LNCAP (cell line): ENCODE data around the gene TP63.

Source experiments
- CTCF ChIP-seq: fragments of 450-650 bp; IDR thresholded peaks from 2 replicates; pipeline ENCODE4 v1.5.1; 2017; ENCODE audit warnings: mild to moderate bottlenecking

TP63 gene

GRCh38 chr3:189830401-189830800 is 199.2 kb downstream of the TP63 start:
- TF ChIP-seq CTCF: no peak

GRCh38 chr3:189833266-189833665 is 202.1 kb downstream of the TP63 start:
- no peak for TF ChIP-seq CTCF

- TF ChIP-seq CTCF: no peak
Observed at GRCh38 chr3:189833996-189834395, 202.8 kb downstream of the TP63 start.

GRCh38 chr3:189834462-189834861 is 203.3 kb downstream of the TP63 start:
- no peak for TF ChIP-seq CTCF

GRCh38 chr3:189836795-189837194 is 205.6 kb downstream of the TP63 start:
- no peak for TF ChIP-seq CTCF

- no peak for TF ChIP-seq CTCF
Observed at GRCh38 chr3:189838291-189838690, 207.1 kb downstream of the TP63 start.

GRCh38 chr3:189839576-189839975 is 208.4 kb downstream of the TP63 start:
- no peak for TF ChIP-seq CTCF

- no peak for TF ChIP-seq CTCF
Observed at GRCh38 chr3:189841473-189842205, 210.4 kb downstream of the TP63 start.
